Measurements from ENCODE around the gene CDC42BPB.
"Not testable (repeated sequence)": the region's sequence is repeated elsewhere in the genome, so short reads cannot be mapped to it uniquely, and the experiment has no call there.

The CDC42BPB gene

DNA sequence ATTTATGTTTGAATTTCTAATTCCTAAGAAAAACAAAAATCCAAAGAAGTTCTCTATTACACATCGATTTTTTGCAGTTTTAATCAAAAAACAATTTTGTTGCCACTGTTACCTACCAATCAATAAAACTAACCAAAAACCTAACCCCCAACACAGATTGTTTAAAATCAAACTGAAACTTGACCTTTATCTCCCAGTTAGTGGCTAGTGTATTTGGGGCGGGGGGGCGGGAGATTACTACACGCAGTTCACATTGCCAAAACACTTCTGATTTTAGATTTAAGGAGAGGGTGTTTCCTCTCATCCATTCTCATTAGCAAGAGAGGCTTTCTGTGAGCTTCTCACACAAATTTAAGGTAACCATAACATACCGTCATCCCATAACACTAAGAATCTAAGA lies 6.4 kb downstream of the CDC42BPB start:
- no peak for DNase-seq (ENCODE audit: low read depth)

DNA sequence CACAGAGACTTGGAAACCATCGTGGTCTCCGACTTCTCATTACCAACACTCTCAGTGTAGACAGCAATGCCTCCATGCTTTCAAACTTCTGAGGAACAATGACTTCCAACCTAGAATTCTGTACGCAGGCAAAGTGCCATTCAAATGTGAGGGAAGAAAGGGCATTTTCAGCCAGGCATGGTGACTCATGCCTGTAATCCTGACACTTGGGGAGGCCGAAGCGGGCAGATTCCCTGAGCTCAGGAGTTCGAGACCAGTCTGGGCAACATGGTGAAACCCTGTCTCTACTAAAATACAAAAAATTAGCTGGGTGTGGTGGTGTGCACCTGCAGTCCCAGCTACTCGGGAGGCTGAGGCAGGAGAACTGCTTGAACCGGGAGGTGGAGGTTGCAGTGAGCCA lies 9.9 kb downstream of the CDC42BPB start:
- DNase-seq (ENCODE audit: low read depth): not testable (repeated sequence)

DNA sequence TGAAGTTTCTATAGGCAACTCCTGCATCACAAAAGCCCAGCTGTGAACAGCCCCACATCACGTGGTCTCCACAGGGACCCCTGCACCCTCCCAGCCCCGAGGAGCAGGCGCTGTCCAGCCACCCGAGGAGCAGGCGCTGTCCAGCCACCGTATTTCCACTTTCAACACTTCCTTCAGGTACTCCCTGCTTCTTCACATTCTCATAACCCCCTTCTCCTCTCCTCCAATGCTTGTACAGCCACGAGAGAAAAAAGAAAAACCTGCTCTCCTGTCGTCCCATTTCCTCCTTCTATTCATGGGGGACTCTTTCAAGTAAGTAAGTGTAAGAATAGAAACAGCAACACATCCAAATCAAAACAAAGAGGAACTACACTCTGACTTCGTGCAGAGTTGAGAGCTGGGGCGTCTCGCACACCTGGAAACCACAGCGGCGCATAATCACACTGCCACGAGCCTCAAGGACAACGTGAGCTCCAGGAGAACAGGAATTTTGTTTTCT lies 11.9 kb downstream of the CDC42BPB start:
- no peak for DNase-seq (ENCODE audit: low read depth)

DNA sequence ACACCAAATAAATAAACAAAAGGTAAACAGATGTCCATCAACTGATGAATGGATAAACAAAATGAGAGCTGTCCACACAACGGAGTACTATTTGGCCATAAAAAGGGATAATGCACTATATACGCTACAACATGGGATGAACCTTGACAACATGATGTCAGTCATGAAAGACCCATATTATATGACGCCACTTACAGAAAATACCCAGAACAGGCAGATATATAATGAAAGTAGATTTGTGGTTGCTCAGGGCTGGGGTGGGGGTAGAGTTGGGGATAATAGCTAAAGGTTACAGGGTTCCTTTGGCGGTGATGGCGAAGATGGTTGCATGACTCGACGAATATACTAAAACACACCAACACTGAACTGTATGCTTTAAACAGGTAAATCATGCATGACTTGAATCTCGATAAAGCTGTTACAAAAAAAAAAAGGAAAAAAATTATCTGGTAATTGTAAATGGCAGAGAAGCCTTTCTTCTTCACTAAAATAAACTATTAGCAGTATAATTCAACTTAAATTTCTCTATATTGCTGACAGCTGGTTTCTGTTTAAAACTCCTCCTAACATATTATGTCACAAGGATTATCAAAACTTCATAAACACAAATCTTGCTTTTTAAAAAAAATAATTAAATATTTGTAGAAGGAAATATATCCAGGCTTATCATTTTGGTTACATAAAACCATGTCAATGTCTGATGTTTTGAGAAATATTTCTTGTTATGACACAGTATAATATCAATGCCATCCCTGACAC lies 13.9 kb downstream of the CDC42BPB start:
- no peak for DNase-seq (ENCODE audit: low read depth)

GRCh38 chr14:103041464-103041863 lies 15.9 kb downstream of the CDC42BPB start:
- DNase-seq (ENCODE audit: low read depth): no peak

DNA sequence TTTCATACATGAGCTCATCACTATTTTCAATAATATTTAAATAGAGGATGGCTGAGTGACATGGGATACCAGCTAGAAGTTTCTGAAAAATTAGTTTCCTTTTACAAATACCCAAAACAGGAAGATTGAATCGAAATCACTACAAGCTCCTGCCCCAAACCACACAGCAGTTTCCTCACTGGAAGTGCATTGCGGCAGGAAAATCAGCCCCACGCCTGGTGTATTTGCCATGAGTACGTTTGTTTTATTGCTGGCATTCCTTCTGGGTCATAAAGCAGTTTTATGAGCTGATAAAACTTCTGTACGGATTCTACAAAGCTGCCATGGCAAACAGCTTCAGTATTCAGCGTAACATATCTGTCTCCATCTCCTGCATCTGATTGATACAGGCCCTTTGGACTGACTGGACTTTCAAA lies 23.7 kb downstream of the CDC42BPB start:
- no peak for DNase-seq (ENCODE audit: low read depth)

DNA sequence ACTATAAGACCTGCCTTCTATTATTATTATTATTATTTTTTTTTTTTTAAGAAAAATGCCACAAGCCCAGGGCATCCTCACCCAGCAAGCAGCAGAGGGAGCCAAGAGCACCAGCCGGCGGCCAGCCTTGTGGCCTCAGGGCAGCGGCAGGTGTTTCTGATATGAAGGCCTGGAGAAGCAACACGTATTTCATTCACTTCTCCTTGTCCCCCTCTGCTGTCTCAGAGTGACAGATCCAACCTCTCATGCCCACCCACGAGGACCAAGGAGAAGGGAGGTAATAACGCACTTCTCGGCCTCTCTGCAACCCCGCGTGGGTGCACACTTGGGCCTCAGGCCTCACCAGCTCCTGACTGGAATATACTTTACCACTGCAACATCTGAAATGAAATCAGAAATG lies 25.4 kb downstream of the CDC42BPB start:
- no peak for DNase-seq (ENCODE audit: low read depth)

- no peak for DNase-seq (ENCODE audit: low read depth)
These were observed 25.8 kb downstream of the CDC42BPB start for GRCh38 chr14:103031566-103031911.

DNA sequence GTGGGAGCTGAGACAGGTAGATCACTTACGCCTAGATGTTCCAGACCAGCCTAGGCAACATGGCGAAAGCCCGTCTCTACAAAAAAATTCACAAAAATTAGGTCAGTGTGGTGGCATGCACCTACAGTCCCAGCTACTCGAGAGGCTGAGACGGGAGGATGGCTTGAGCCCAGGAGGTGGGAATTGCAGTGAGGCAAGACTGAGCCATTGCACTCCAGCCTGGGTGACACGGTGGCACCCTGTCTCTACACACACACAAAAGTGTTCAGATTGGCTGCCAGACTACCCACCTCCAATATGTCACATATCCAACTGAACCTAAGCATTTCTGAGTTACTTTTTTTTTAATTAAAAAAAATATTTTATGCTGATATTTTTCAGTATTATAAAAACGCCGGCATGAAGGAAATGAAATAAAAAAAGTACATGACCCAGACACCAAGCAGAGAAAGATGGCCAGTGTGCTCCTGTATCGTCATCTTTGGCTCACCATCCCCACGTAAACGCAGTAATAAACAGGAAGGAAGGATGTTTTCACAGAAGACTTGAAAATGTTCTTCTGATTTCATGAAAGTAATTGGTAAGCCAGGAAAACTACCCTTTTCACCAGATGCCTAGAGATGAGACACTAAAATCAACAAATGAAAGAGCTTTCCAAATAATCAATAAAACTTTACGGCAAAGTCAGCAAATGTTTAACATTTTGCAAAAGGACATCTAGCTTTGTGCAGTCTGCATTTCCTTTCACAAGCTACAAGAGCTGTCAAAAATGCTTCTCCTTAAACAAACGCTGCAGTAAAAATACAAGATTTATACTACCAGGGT lies 26.4 kb downstream of the CDC42BPB start:
- no peak for DNase-seq (ENCODE audit: low read depth)

DNA sequence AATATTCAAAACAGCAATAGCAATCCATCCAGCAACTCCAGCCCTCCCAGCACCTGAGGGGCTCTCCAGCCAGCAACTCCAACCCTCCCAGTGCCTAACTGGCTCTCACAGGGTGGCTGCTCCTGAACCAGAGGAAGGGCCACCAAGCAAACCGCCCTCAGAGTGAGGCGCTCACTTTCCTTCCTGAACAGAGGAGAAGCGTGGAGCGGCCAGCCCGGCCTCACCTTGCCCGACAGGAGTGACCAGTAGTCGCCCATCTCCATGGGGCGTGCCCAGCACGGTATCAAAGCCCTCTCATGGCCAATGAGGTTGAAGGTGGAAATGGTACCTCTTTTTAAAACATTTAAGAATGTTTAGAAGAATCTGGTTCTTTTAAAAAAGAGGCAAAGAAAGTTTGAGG lies 27.4 kb downstream of the CDC42BPB start:
- DNase-seq (ENCODE audit: low read depth): no peak

GRCh38 chr14:103028772-103029171 lies 28.6 kb downstream of the CDC42BPB start:
- no peak for DNase-seq (ENCODE audit: low read depth)

- DNase-seq (ENCODE audit: low read depth): no peak
These were observed 29.1 kb downstream of the CDC42BPB start for GRCh38 chr14:103028161-103028767.

DNA sequence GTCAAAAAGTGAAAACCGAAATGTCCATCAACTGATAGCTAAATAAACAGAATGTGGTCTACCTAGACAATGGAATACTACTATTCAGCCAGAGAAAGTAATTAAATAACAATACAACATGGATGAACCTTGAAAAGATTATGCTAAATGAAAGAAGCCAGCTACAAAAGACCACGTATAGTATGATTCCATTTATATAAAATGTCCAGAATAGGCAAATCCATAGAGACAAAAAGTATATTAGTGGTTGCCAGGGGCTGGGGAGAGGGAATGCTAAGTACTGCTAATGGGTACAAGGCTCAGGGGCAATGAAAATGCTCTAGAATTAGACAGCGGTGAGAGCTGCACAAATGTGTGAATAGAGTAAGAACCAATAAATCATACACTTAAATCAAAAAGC lies 29.9 kb downstream of the CDC42BPB start:
- no peak for DNase-seq (ENCODE audit: low read depth)

- DNase-seq (ENCODE audit: low read depth): no peak
These were observed 30.4 kb downstream of the CDC42BPB start for GRCh38 chr14:103026988-103027387.

GRCh38 chr14:103026196-103026595 lies 31.2 kb downstream of the CDC42BPB start:
- DNase-seq (ENCODE audit: low read depth): not testable (repeated sequence)

DNA sequence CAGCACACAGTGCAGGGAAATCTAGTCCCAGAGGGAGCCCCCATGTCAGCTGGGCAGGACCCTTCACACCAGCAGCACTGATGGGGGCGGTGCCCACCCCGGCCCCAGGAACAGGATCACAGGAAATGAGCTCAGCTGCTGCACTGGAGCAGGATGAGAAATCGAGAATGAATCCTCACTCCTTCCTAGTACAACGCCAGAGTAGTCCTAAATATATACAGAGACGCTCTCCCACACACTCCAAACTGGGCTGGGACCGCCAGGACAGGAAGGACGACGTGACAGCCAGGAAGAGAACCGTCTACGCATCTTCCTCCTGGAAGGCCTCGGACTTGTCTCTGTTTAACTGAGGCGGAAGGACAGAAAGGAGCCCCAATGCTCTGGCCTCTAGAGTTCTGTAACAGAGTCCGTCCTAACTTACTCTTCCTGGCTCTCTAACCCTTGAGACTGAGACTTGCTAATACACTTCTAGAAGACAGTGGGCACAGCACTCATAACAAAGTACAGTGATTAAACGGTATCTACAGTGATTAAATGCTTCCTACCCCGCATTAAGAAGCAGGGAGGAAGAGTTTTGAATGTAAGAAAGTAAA lies 33.4 kb downstream of the CDC42BPB start:
- DNase-seq (ENCODE audit: low read depth): peak; percentile 58

DNA sequence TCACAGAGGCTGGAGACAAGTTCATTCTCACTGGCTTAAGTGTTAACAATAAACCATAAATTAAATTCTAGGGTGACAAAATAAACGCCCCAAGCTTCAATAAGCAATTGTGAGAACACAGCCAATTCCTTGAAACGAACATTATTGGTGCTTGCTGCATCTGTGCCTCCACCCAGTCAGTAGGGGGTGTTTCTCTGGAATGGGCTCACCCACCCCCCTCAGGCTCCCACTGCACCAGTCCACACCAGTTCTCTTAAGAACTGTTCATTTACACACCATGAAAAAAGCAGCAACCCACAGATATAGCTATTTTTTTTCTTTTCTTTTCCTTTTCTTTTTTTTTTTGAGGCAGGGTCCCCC lies 34.7 kb downstream of the CDC42BPB start:
- no peak for DNase-seq (ENCODE audit: low read depth)

DNA sequence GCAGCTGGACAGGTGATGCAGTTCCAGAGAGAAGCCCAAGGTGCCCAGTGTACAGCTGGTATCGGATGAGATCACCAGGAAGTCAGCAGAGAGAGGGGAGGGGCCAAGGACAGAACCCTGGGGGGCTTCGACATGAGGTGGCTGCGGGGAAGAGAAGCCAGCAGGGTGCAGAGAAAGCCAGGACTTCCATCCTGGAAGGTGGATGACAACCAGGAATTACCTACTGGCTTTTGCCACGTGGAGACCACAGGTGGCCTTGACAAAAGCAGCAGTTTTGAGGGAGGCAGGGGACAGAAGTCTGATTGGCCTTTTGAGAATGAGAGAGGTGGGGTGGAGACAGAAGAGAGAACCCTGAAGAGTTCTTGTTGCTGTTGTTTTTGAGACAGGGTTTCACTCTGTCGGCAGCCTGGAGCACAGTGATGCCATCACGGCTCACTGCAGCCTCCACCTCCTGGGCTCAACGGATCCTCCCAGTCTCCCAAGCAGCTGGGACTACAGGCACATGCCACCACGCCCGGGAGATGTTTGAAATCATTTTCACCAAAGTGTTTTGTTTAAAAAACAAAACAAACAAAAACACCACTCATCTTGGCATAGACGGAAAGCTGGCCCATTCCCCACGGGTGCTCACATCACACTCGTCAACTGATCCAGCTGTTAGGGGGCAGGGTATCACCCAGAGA lies 35.2 kb downstream of the CDC42BPB start:
- DNase-seq (ENCODE audit: low read depth): no peak

DNA sequence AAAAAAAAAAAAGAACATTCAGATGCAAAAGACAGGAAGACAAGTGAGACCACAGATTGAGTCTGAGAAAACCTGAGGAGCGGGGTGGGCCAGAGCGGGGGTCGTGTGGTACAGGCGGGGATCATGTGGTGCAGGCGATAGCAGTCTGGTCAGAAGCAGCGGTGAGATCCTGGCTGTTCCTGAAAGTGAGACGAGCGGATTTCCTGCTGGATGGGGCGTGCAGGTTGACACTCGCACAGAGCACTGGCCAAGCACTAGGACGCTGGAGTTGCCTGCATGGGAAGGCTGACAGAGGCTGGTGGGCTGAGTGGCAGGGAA lies 35.7 kb downstream of the CDC42BPB start:
- DNase-seq (ENCODE audit: low read depth): no peak

DNA sequence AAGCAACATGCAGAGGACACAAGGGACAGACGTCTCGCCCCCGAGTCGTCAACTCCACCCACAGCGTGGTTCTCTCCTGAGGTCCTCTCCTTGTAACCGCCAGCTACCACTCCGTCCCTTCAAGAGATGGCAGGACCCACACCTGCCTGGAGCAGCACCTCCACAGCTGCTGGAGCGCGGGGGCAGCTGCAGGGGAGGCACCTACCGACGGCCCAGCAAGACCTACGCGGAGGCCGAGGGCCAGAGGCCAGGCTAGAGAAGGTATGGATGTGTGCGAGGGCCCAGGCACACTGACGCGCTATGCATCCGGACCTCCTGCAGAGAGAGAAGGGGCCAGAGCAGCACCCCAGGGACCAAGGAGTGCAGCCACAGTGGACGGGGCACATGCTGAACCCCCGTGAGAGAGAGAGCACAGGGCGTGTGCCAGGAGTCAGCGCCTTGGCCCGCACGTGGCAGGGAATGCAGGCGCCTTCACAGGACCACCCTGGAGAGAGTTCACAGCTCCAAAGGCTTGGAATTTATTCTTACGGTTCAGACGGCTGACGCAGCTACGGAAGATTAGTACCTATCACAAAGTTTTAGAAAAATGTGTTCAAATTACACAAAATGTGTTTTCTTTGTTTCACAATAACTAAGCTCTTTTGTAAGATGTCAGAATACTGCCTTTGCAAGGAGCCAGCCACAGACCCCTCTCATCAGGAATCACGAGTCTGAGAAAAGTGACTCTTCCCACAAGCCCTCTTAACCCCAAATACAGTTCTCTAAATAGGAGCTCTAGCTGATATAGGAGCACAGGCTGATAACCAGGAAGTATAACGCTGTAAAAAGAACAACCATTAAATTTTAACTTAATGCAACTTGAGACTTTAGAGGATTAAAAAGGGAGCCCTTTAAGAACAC lies 36.8 kb downstream of the CDC42BPB start:
- no peak for DNase-seq (ENCODE audit: low read depth)

DNA sequence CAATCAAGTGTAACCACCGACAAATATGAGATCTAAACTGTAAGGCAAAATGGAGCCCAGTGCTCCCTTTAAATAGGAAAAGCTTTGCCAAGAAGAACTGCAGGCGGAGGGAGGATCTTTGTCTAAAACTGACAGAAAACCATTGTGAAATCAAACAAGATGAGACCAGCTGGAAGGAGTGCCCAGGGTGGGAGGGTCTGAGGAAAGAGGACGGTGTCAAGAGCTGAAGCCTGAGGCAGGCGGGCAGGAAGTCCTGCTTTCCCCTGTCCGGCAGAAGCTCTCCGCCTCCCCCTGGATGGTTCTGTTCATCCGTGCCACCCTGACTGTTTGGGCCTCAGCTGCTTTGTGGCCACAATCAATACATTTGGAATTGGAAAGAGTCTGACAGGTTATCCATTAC lies 37.5 kb downstream of the CDC42BPB start:
- no peak for DNase-seq (ENCODE audit: low read depth)

Measured in HS-5 (cell line).